Duodenal mucosa (tissue), 2 donors: ENCODE measurements around the gene TPCN1.

Experiments used
- H3K27ac ChIP-seq: one replicate; pipeline ENCODE4 v1.7.0; 2013; ENCODE audit warnings: low read depth, low read length
- H3K27me3 ChIP-seq, 2 donors: one replicate each; pipeline ENCODE4 v1.7.0; 2013; ENCODE audit warnings: low read length in 2 of 2, control low read depth in 1 of 2; ENCODE audit not compliant: insufficient read depth in 2 of 2, control insufficient read depth in 1 of 2
- H3K36me3 ChIP-seq, 2 donors: one replicate each; pipeline ENCODE4 v1.7.0; 2013; ENCODE audit warnings: low read length in 2 of 2, control low read depth in 1 of 2; ENCODE audit not compliant: insufficient read depth in 2 of 2, control insufficient read depth in 1 of 2
- H3K4me1 ChIP-seq, 2 donors: one replicate each; pipeline ENCODE4 v1.7.0; 2013; ENCODE audit warnings: low read length in 2 of 2, control low read depth in 1 of 2; ENCODE audit not compliant: insufficient read depth in 2 of 2, control insufficient read depth in 1 of 2
- H3K4me3 ChIP-seq, 2 donors: one replicate each; pipeline ENCODE4 v1.7.0; 2013; ENCODE audit warnings: low read length in 2 of 2, low read depth in 1 of 2
- H3K9ac ChIP-seq, 2 donors: one replicate each; pipeline ENCODE4 v1.7.0; 2013; ENCODE audit warnings: low read length in 2 of 2, low read depth in 1 of 2
- H3K9me3 ChIP-seq, 2 donors: one replicate each; pipeline ENCODE4 v1.7.0; 2013; ENCODE audit warnings: low read length in 2 of 2, control low read depth in 1 of 2; ENCODE audit not compliant: control insufficient read depth in 1 of 2

TPCN1 gene

GRCh38 chr12:113222730-113223531 lies 1.7 kb downstream of the TPCN1 start:
- H3K9ac ChIP-seq = peak overlapping the region; percentile 82 to 91
- peak overlapping the region; percentile 88 to 91 for H3K4me3 ChIP-seq
- H3K27me3 ChIP-seq = no peaks in the 10 kb centered on the region
- peaks cover 25 to 31% of the 10 kb centered on the region in 2 donors for H3K4me1 ChIP-seq
- H3K9me3 ChIP-seq = no peaks in the 10 kb centered on the region
- H3K36me3 ChIP-seq = peaks cover 11 to 12% of the 10 kb centered on the region in 2 donors
- peak overlapping the region; percentile 87 for H3K27ac ChIP-seq

- Histone ChIP-seq H3K9ac (no peak overlapping the region), H3K36me3 (peaks cover 15 to 25% of the 10 kb centered on the region in 2 donors), H3K4me1 (peaks cover 41 to 45% of the 10 kb centered on the region in 2 donors), H3K27ac (no peak overlapping the region), H3K4me3 (no peak overlapping the region), H3K9me3 (no peaks in the 10 kb centered on the region), H3K27me3 (no peaks in the 10 kb centered on the region)
Measured at GRCh38 chr12:113224955-113225354, 3.7 kb downstream of the TPCN1 start.

- H3K27ac ChIP-seq = no peak overlapping the region
- H3K4me3 ChIP-seq = no peak overlapping the region
- H3K36me3 ChIP-seq = peaks cover 25 to 43% of the 10 kb centered on the region in 2 donors
- peaks cover 52 to 53% of the 10 kb centered on the region in 2 donors for H3K4me1 ChIP-seq
- H3K27me3 ChIP-seq = no peaks in the 10 kb centered on the region
- H3K9me3 ChIP-seq = no peaks in the 10 kb centered on the region
- no peak overlapping the region for H3K9ac ChIP-seq
Measured at GRCh38 chr12:113226696-113227568, 5.7 kb downstream of the TPCN1 start.

- H3K4me1 ChIP-seq = peaks cover 44 to 48% of the 10 kb centered on the region in 2 donors
- H3K9me3 ChIP-seq = no peaks in the 10 kb centered on the region
- H3K4me3 ChIP-seq = no peak overlapping the region
- H3K9ac ChIP-seq = no peak overlapping the region
- H3K27me3 ChIP-seq = no peaks in the 10 kb centered on the region
- no peak overlapping the region for H3K27ac ChIP-seq
- H3K36me3 ChIP-seq = peaks cover 33 to 52% of the 10 kb centered on the region in 2 donors
Measured at GRCh38 chr12:113227686-113228391, 6.6 kb downstream of the TPCN1 start.

- no peak overlapping the region for H3K4me3 ChIP-seq
- H3K4me1 ChIP-seq = peaks cover 41 to 48% of the 10 kb centered on the region in 2 donors
- no peak overlapping the region for H3K9ac ChIP-seq
Measured at GRCh38 chr12:113228394-113229028, 7.2 kb downstream of the TPCN1 start.

GRCh38 chr12:113230315-113231234 lies 9.3 kb downstream of the TPCN1 start:
- H3K27ac ChIP-seq = no peak overlapping the region

More at GRCh38 chr12:113228394-113229028, 7.2 kb downstream of the TPCN1 start:
- Histone ChIP-seq H3K36me3 (peaks cover 40 to 58% of the 10 kb centered on the region in 2 donors), H3K27ac (no peak overlapping the region), H3K27me3 (no peaks in the 10 kb centered on the region), H3K9me3 (no peaks in the 10 kb centered on the region)

GRCh38 chr12:113231235-113232088 lies 10.2 kb downstream of the TPCN1 start:
- Histone ChIP-seq H3K36me3 (peaks cover 45 to 73% of the 10 kb centered on the region in 2 donors), H3K4me3 (no peak overlapping the region), H3K27ac (no peak overlapping the region), H3K27me3 (no peaks in the 10 kb centered on the region), H3K4me1 (peaks cover 44 to 50% of the 10 kb centered on the region in 2 donors), H3K9me3 (no peaks in the 10 kb centered on the region), H3K9ac (no peak overlapping the region)

More at GRCh38 chr12:113230315-113231234, 9.3 kb downstream of the TPCN1 start:
- peaks cover 40 to 72% of the 10 kb centered on the region in 2 donors for H3K36me3 ChIP-seq
- H3K9ac ChIP-seq = no peak overlapping the region
- H3K4me1 ChIP-seq = peaks cover 36 to 41% of the 10 kb centered on the region in 2 donors
- no peak overlapping the region for H3K4me3 ChIP-seq
- H3K27me3 ChIP-seq = no peaks in the 10 kb centered on the region
- H3K9me3 ChIP-seq = no peaks in the 10 kb centered on the region

- no peaks in the 10 kb centered on the region for H3K27me3 ChIP-seq
- no peak overlapping the region for H3K9ac ChIP-seq
- H3K4me3 ChIP-seq = no peak overlapping the region
- H3K4me1 ChIP-seq = peaks cover 52 to 55% of the 10 kb centered on the region in 2 donors
- H3K9me3 ChIP-seq = no peaks in the 10 kb centered on the region
- no peak overlapping the region for H3K27ac ChIP-seq
- H3K36me3 ChIP-seq = peaks cover 39 to 68% of the 10 kb centered on the region in 2 donors
Measured at GRCh38 chr12:113232089-113232839, 11.0 kb downstream of the TPCN1 start.
